Cardiac muscle cell (in vitro differentiated cells and primary cell): ENCODE data around the gene SFSWAP. TPM values are rescaled to one million over a fixed set of nuclear protein-coding genes. Genes with fewer than 3 reads are reported as not detected.
"Not testable (repeated sequence)": the region's sequence is repeated elsewhere in the genome, so short reads cannot be mapped to it uniquely, and the experiment has no call there.

Experiments
- DNase-seq, 2 donors: peaks; one replicate each; pipeline versions ENCODE4 v3.0.0 to v3.0.0-alpha.2; 2010 to 2017; ENCODE audit warnings: low read depth in 1 of 2, low spot score in 1 of 2
- H3K27ac ChIP-seq: fragments of 200-600 bp; sonication (generic); 2 replicates; pipeline ENCODE4 v1.5.1; 2016
- H3K27me3 ChIP-seq: fragments of 200-600 bp; sonication (generic); 2 replicates; pipeline ENCODE4 v1.6.0; 2016; ENCODE audit warnings: control low read depth
- H3K36me3 ChIP-seq: fragments of 200-600 bp; sonication (generic); 2 replicates; pipeline ENCODE4 v1.5.1; 2016; ENCODE audit warnings: control low read depth
- H3K4me1 ChIP-seq: fragments of 200-600 bp; sonication (generic); 2 replicates; pipeline ENCODE4 v1.8.1; 2017; ENCODE audit warnings: low read depth, mild to moderate bottlenecking, mixed run types
- H3K4me3 ChIP-seq: fragments of 200-600 bp; sonication (generic); 2 replicates; pipeline ENCODE4 v1.5.1; 2016; ENCODE audit warnings: mild to moderate bottlenecking
- H3K9me3 ChIP-seq: fragments of 200-600 bp; sonication (generic); 2 replicates; pipeline ENCODE4 v1.5.1; 2017; ENCODE audit warnings: low read depth, mild to moderate bottlenecking, control low read depth
- CTCF ChIP-seq: IDR thresholded peaks from 2 replicates; pipeline ENCODE4 v1.5.1; 2012; ENCODE audit warnings: low read depth, mild to moderate bottlenecking, low read length
- polyA plus RNA-seq: library from polyadenylated mRNA; unstranded; fragments of >200 nt; fragmentation: Nextera tagmentation; extraction: Ambion mirVana; gene quantifications from 2 replicates; pipeline ENCODE4 v1.2.1, GENCODE V29; 2016
- total RNA-seq: library from RNA; depleted of rRNA; stranded (reverse); fragments of >200 nt; gene quantifications from 2 replicates; pipeline ENCODE4 v1.2.3, GENCODE V29; 2016

The SFSWAP gene
- total and polyA plus RNA-seq, 2 experiments from 2014 or later: 24.1 to 44.8 TPM

GRCh38 chr12:131700271-131700670, 10.6 kb upstream of the SFSWAP start:
- Histone ChIP-seq H3K27me3 (no peaks in the 10 kb centered on the region), H3K4me1 (no peaks in the 10 kb centered on the region), H3K27ac (no peak overlapping the region), H3K4me3 (no peak overlapping the region), H3K36me3 (no peaks in the 10 kb centered on the region), H3K9me3 (no peaks in the 10 kb centered on the region)
- DNase-seq: no peak
- TF ChIP-seq CTCF: no peak

- no peaks in the 10 kb centered on the region for H3K27me3 ChIP-seq
- H3K36me3 ChIP-seq: no peaks in the 10 kb centered on the region
- H3K4me3 ChIP-seq: no peak overlapping the region
- H3K9me3 ChIP-seq: no peaks in the 10 kb centered on the region
- no peak for DNase-seq
- TF ChIP-seq CTCF: no peak
- H3K4me1 ChIP-seq: no peaks in the 10 kb centered on the region
- H3K27ac ChIP-seq: no peak overlapping the region
Measured at GRCh38 chr12:131701705-131702572, 9.0 kb upstream of the SFSWAP start.

GRCh38 chr12:131702573-131702877, 8.4 kb upstream of the SFSWAP start:
- H3K36me3 ChIP-seq: no peaks in the 10 kb centered on the region
- no peak overlapping the region for H3K4me3 ChIP-seq
- no peaks in the 10 kb centered on the region for H3K9me3 ChIP-seq
- H3K4me1 ChIP-seq: no peaks in the 10 kb centered on the region
- no peaks in the 10 kb centered on the region for H3K27me3 ChIP-seq
- no peak overlapping the region for H3K27ac ChIP-seq
- TF ChIP-seq CTCF: no peak
- DNase-seq: no peak

- H3K9me3 ChIP-seq: no peaks in the 10 kb centered on the region
- TF ChIP-seq CTCF: no peak
- no peaks in the 10 kb centered on the region for H3K36me3 ChIP-seq
- H3K4me3 ChIP-seq: no peak overlapping the region
- no peaks in the 10 kb centered on the region for H3K27me3 ChIP-seq
- DNase-seq: no peak
- H3K4me1 ChIP-seq: no peaks in the 10 kb centered on the region
- no peak overlapping the region for H3K27ac ChIP-seq
Measured at GRCh38 chr12:131703161-131703560, 7.7 kb upstream of the SFSWAP start.

- Histone ChIP-seq H3K27me3 (no peaks in the 10 kb centered on the region), H3K4me1 (no peaks in the 10 kb centered on the region), H3K9me3 (no peaks in the 10 kb centered on the region), H3K27ac (no peak overlapping the region), H3K4me3 (no peak overlapping the region), H3K36me3 (no peaks in the 10 kb centered on the region)
- no peak for DNase-seq
- no peak for TF ChIP-seq CTCF
Measured at GRCh38 chr12:131704509-131704908, 6.4 kb upstream of the SFSWAP start.

GRCh38 chr12:131706709-131707108, 4.2 kb upstream of the SFSWAP start:
- H3K27ac ChIP-seq, DNase-seq, H3K36me3 ChIP-seq, H3K27me3 ChIP-seq, H3K4me1 ChIP-seq, H3K4me3 ChIP-seq, H3K9me3 ChIP-seq: not testable (repeated sequence)
